GM19324 (cell line): ENCODE results near the gene SVOP.
"Not testable (repeated sequence)": the region's sequence is repeated elsewhere in the genome, so short reads cannot be mapped to it uniquely, and the experiment has no call there.

ENCODE experiments used
- ATAC-seq: cut with Tn5 transposase; IDR thresholded peaks from one replicate; pipeline ENCODE4 v1.9.1; 2021; ENCODE audit warnings: mild to moderate bottlenecking, moderate library complexity; ENCODE audit not compliant: unreplicated experiment, low FRiP score

Gene SVOP

GRCh38 chr12:109033239-109034196 is 12.7 kb upstream of the SVOP start:
- no peak for ATAC-seq

GRCh38 chr12:109029411-109029810 is 8.5 kb upstream of the SVOP start:
- ATAC-seq, result no peak

- ATAC-seq, result not testable (repeated sequence)
Observed at GRCh38 chr12:109028624-109029023, 7.8 kb upstream of the SVOP start.

- no peak for ATAC-seq
Observed at GRCh38 chr12:109027767-109028166, 6.9 kb upstream of the SVOP start.

- no peak for ATAC-seq
Observed at GRCh38 chr12:109020146-109020795, 597 bp downstream of the SVOP start.

GRCh38 chr12:109018296-109018695 is 2.6 kb downstream of the SVOP start:
- no peak for ATAC-seq

GRCh38 chr12:109016978-109017377 is 3.9 kb downstream of the SVOP start:
- ATAC-seq, result no peak

GRCh38 chr12:109016016-109016415 is 4.9 kb downstream of the SVOP start:
- ATAC-seq, result no peak

- no peak for ATAC-seq
Observed at GRCh38 chr12:109014984-109015765, 5.7 kb downstream of the SVOP start.

GRCh38 chr12:109010259-109010658 is 10.6 kb downstream of the SVOP start:
- ATAC-seq, result no peak

GRCh38 chr12:109009766-109010165 is 11.1 kb downstream of the SVOP start:
- no peak for ATAC-seq

- no peak for ATAC-seq
Observed at GRCh38 chr12:109004017-109004416, 16.9 kb downstream of the SVOP start.

- ATAC-seq, result no peak
Observed at GRCh38 chr12:108996320-108996719, 24.5 kb downstream of the SVOP start.

GRCh38 chr12:108995370-108995992 is 25.4 kb downstream of the SVOP start:
- no peak for ATAC-seq

GRCh38 chr12:108990103-108990502 is 30.8 kb downstream of the SVOP start:
- not testable (repeated sequence) for ATAC-seq

- no peak for ATAC-seq
Observed at GRCh38 chr12:108989376-108989775, 31.5 kb downstream of the SVOP start.

GRCh38 chr12:108985750-108986149 is 35.1 kb downstream of the SVOP start:
- ATAC-seq, result no peak

GRCh38 chr12:108983227-108983626 is 37.6 kb downstream of the SVOP start:
- no peak for ATAC-seq

GRCh38 chr12:108982621-108983219 is 38.1 kb downstream of the SVOP start:
- no peak for ATAC-seq

GRCh38 chr12:108981835-108982234 is 39.0 kb downstream of the SVOP start:
- ATAC-seq, result no peak
